Stimulated activated CD8-positive, alpha-beta memory T cell treated with anti-CD3 and anti-CD28 coated beads, Interleukin-15, amount 100 ng/mL, for 24 hours (primary cell): ENCODE results near the gene CTNNA2.
"Not testable (repeated sequence)": the region's sequence is repeated elsewhere in the genome, so short reads cannot be mapped to it uniquely, and the experiment has no call there.

ENCODE experiments used
- DNase-seq: peaks from one replicate; pipeline ENCODE4 v3.0.0-alpha.2; 2020; ENCODE audit warnings: low read depth

CTNNA2 gene

GRCh38 chr2:80091237-80091636 is 578.4 kb downstream of the CTNNA2 start:
- DNase-seq: no peak

GRCh38 chr2:80092474-80092873 is 579.6 kb downstream of the CTNNA2 start:
- DNase-seq: no peak

GRCh38 chr2:80098503-80098902 is 585.7 kb downstream of the CTNNA2 start:
- not testable (repeated sequence) for DNase-seq

- no peak for DNase-seq
Measured at GRCh38 chr2:80102026-80102425, 589.2 kb downstream of the CTNNA2 start.

GRCh38 chr2:80105015-80105640 is 592.3 kb downstream of the CTNNA2 start:
- no peak for DNase-seq

- DNase-seq: no peak
Measured at GRCh38 chr2:80111185-80111584, 598.3 kb downstream of the CTNNA2 start.

GRCh38 chr2:80112790-80113189 is 599.9 kb downstream of the CTNNA2 start:
- DNase-seq: no peak

GRCh38 chr2:80113399-80113798 is 600.5 kb downstream of the CTNNA2 start:
- no peak for DNase-seq

- DNase-seq: no peak
Measured at GRCh38 chr2:80114812-80115211, 602.0 kb downstream of the CTNNA2 start.

- no peak for DNase-seq
Measured at GRCh38 chr2:80117401-80117800, 604.5 kb downstream of the CTNNA2 start.

GRCh38 chr2:80120866-80121265 is 608.0 kb downstream of the CTNNA2 start:
- no peak for DNase-seq

- DNase-seq: no peak
Measured at GRCh38 chr2:80122675-80123074, 609.8 kb downstream of the CTNNA2 start.

- no peak for DNase-seq
Measured at GRCh38 chr2:80126596-80127189, 613.8 kb downstream of the CTNNA2 start.

- no peak for DNase-seq
Measured at GRCh38 chr2:80128080-80128479, 615.2 kb downstream of the CTNNA2 start.

- no peak for DNase-seq
Measured at GRCh38 chr2:80132281-80132680, 619.4 kb downstream of the CTNNA2 start.

GRCh38 chr2:80135001-80135400 is 622.1 kb downstream of the CTNNA2 start:
- DNase-seq: no peak

GRCh38 chr2:80136338-80136737 is 623.5 kb downstream of the CTNNA2 start:
- no peak for DNase-seq

GRCh38 chr2:80139001-80139400 is 626.1 kb downstream of the CTNNA2 start:
- DNase-seq: no peak

GRCh38 chr2:80141007-80141726 is 628.3 kb downstream of the CTNNA2 start:
- DNase-seq: no peak

GRCh38 chr2:80145499-80145898 is 632.6 kb downstream of the CTNNA2 start:
- DNase-seq: no peak

GRCh38 chr2:80146757-80147156 is 633.9 kb downstream of the CTNNA2 start:
- DNase-seq: not testable (repeated sequence)

GRCh38 chr2:80147690-80148089 is 634.8 kb downstream of the CTNNA2 start:
- DNase-seq: no peak

- DNase-seq: no peak
Measured at GRCh38 chr2:80148906-80149305, 636.1 kb downstream of the CTNNA2 start.
